HepG2 (cell line): ENCODE data around the gene RNF148. TPM values are rescaled to one million over a fixed set of nuclear protein-coding genes. Genes with fewer than 3 reads are reported as not detected.

Experiments
- ATAC-seq: fragments of 200-7000 bp; cut with Tn5 transposase; 3 replicates; pipeline ENCODE4 v1.9.1; 2020; ENCODE audit warnings: mild to moderate bottlenecking, moderate library complexity
- BruUV-seq: library from RNA; stranded (reverse); fragments of 400-500 nt; replicated peaks from 2 replicates; lab custom pipeline; 2021; lab: Mats Ljungman, UMichigan
- CTCF ChIA-PET: fragments of 300-600 bp; formaldehyde crosslinking; extraction: SDS; loops from one replicate; lab custom pipeline; 2021; ENCODE audit warnings: low total read pairs, inconsistent platforms, low intra/inter-chr PET ratio; lab: Yijun Ruan, JAX
- POLR2A ChIA-PET: fragments of 350-600 bp; sonication (Branson Sonifier 250); formaldehyde crosslinking; loops from one replicate; lab custom pipeline; 2020; ENCODE audit warnings: antibody characterized with exemption, inconsistent platforms; lab: Yijun Ruan, JAX
- DNase-seq: peaks from one replicate; pipeline ENCODE4 v3.0.0-alpha.2; 2015; ENCODE audit warnings: low spot score
- FAIRE-seq: peaks from 3 replicates; lab custom pipeline; 2011; peaks lifted over from hg19 to GRCh38; lab: Jason Lieb, UNC
- H2AFZ ChIP-seq: one replicate; pipeline ENCODE4 v1.6.1; 2011; ENCODE audit warnings: low read length, inconsistent platforms
- H3K27ac ChIP-seq: fragments of 300-600 bp; 3 replicates; pipeline ENCODE4 v1.8.0; 2011; ENCODE audit warnings: mixed run types, mild to moderate bottlenecking, mixed read lengths, low read length, inconsistent platforms; ENCODE audit not compliant: insufficient read depth; ENCODE audit errors: extremely low read length
- H3K27me3 ChIP-seq, 2 experiments: fragments of 200-600 bp in 1 of 2; 2 replicates in 1 of 2; 3 replicates in 1 of 2; pipeline versions ENCODE4 v1.6.0 to v1.8.0; 2011; ENCODE audit warnings: low read length in 2 of 2, mild to moderate bottlenecking in 2 of 2, moderate library complexity in 2 of 2, inconsistent platforms in 1 of 2; ENCODE audit not compliant: insufficient read depth in 2 of 2, control insufficient read depth in 1 of 2
- H3K36me3 ChIP-seq, 2 experiments: fragments of 200-600 bp in 1 of 2; replicated peaks in 1 of 2; 2 replicates in 1 of 2; 3 replicates in 1 of 2; pipeline versions ENCODE4 v1.5.1 to v1.8.0; 2011; ENCODE audit warnings: low read length in 2 of 2, inconsistent platforms in 1 of 2; ENCODE audit not compliant: insufficient read depth in 2 of 2, control insufficient read depth in 1 of 2
- H3K4me1 ChIP-seq: 2 replicates; pipeline ENCODE4 v1.5.1; 2012; ENCODE audit warnings: low read length, inconsistent platforms; ENCODE audit not compliant: insufficient read depth
- H3K4me2 ChIP-seq: 2 replicates; pipeline ENCODE4 v1.6.0; 2011; ENCODE audit warnings: low read depth, low read length, inconsistent platforms
- H3K4me3 ChIP-seq, 3 experiments: fragments of 200-600 bp in 1 of 3; sonication (generic), shearing (Covaris generic) in 1 of 3; replicated peaks in 1 of 3; 2 replicates each; pipeline ENCODE4 v1.5.1; 2011 to 2016; ENCODE audit warnings: low read length in 3 of 3, inconsistent platforms in 2 of 3, low read depth in 2 of 3, mild to moderate bottlenecking in 2 of 3, control low read depth in 1 of 3, mixed read lengths in 1 of 3; ENCODE audit not compliant: insufficient read depth in 1 of 3
- H3K79me2 ChIP-seq: one replicate; pipeline ENCODE4 v1.6.1; 2011; ENCODE audit warnings: low read length, inconsistent platforms; ENCODE audit not compliant: insufficient read depth
- H3K9ac ChIP-seq: 2 replicates; pipeline ENCODE4 v1.6.0; 2011; ENCODE audit warnings: mild to moderate bottlenecking, low read depth, low read length, inconsistent platforms; ENCODE audit not compliant: insufficient read depth
- H3K9me3 ChIP-seq: 2 replicates; pipeline ENCODE4 v1.5.1; 2012; ENCODE audit warnings: mild to moderate bottlenecking, low read length
- H4K20me1 ChIP-seq: 2 replicates; pipeline ENCODE4 v1.6.0; 2011; ENCODE audit warnings: inconsistent platforms, mild to moderate bottlenecking, low read length, moderate library complexity; ENCODE audit not compliant: insufficient read depth
- AGO2 ChIP-seq: fragments of 200-400 bp; formaldehyde crosslinking; optimal IDR thresholded peaks from 2 replicates; pipeline ENCODE3; 2017; ENCODE audit warnings: mild to moderate bottlenecking, low read depth, low read length, moderate library complexity
- ARID2 ChIP-seq: sonication (generic); formaldehyde crosslinking; IDR thresholded peaks from 2 replicates; pipeline ENCODE4 v1.8.1; 2022; ENCODE audit warnings: mild to moderate bottlenecking, missing genetic modification reagents, borderline replicate concordance
- CBX5 ChIP-seq: sonication (generic); formaldehyde crosslinking; IDR thresholded peaks from 2 replicates; pipeline ENCODE4 v1.4.0; 2020; ENCODE audit warnings: missing genetic modification reagents, borderline replicate concordance
- GLI4 ChIP-seq: sonication (generic); formaldehyde crosslinking; IDR thresholded peaks from 2 replicates; pipeline ENCODE4 v1.5.1; 2020; ENCODE audit warnings: missing genetic modification reagents, mild to moderate bottlenecking, moderate library complexity, borderline replicate concordance
- HOXA5 ChIP-seq: sonication (generic); formaldehyde crosslinking; IDR thresholded peaks from 2 replicates; pipeline ENCODE4 v1.4.0; 2020; ENCODE audit warnings: missing genetic modification reagents
- MTF1 ChIP-seq: sonication (generic); formaldehyde crosslinking; IDR thresholded peaks from 2 replicates; pipeline ENCODE4 v1.5.0; 2020; ENCODE audit warnings: missing genetic modification reagents
- MTF2 ChIP-seq: sonication (generic); formaldehyde crosslinking; IDR thresholded peaks from 2 replicates; pipeline ENCODE4 v1.5.0; 2020; ENCODE audit warnings: missing genetic modification reagents, borderline replicate concordance
- SAFB2 ChIP-seq: sonication (generic); formaldehyde crosslinking; IDR thresholded peaks from 2 replicates; pipeline ENCODE4 v1.5.1; 2020; ENCODE audit warnings: missing genetic modification reagents, low read depth, mild to moderate bottlenecking, borderline replicate concordance
- SIN3A ChIP-seq: IDR thresholded peaks from 2 replicates; pipeline ENCODE4 v1.6.1; 2011; ENCODE audit warnings: low read depth, mild to moderate bottlenecking, control low read depth, low read length, borderline replicate concordance
- TARDBP ChIP-seq: sonication (generic); formaldehyde crosslinking; IDR thresholded peaks from 2 replicates; pipeline ENCODE4 v1.8.0; 2022; ENCODE audit warnings: mild to moderate bottlenecking, missing genetic modification reagents
- ZNF230 ChIP-seq: sonication (generic); formaldehyde crosslinking; IDR thresholded peaks from 2 replicates; pipeline ENCODE4 v1.4.0; 2020; ENCODE audit warnings: mild to moderate bottlenecking, missing genetic modification reagents
- ZNF431 ChIP-seq: sonication (generic); formaldehyde crosslinking; IDR thresholded peaks from 2 replicates; pipeline ENCODE4 v1.9.0; 2022; ENCODE audit warnings: missing genetic modification reagents, low read depth, mild to moderate bottlenecking, borderline replicate concordance
- ZSCAN22 ChIP-seq: sonication (generic); formaldehyde crosslinking; IDR thresholded peaks from 2 replicates; pipeline ENCODE4 v1.4.0; 2020; ENCODE audit warnings: mild to moderate bottlenecking, missing genetic modification reagents
- WGBS: methylation state at CpG from one replicate; pipeline ENCODE4 v1.1.6; 2017; ENCODE audit warnings: low lambda C conversion rate; 5-methylcytosine and 5-hydroxymethylcytosine counted together
- in situ Hi-C: cut with HindIII; loops from 2 replicates; pipeline ENCODE4 v1.10.0; 2017; ENCODE audit warnings: low pct_unique_long_range_greater_than_20kb; ENCODE audit not compliant: extremely low pct_ligation_motif_present
- intact Hi-C: fragments of 100-400 bp; cut with micrococcal nuclease; formaldehyde crosslinking; loops from one replicate; pipeline ENCODE4 v1.10.0; 2022; ENCODE audit not compliant: unreplicated experiment
- polyA plus RNA-seq, 8 experiments: library from polyadenylated mRNA; depleted of rRNA in 3 of 8; stranded (reverse) in 7 of 8; unstranded in 1 of 8; fragments of >200 nt; fragmentation: Illumina TruSeq in 4 of 8; extraction: Trizol in 4 of 8; gene quantifications; 2 replicates each; pipeline versions ENCODE4 v1.2.1 to v1.2.3, GENCODE V29; 2011 to 2016; ENCODE audit warnings: low read depth in 4 of 8, missing spikeins in 1 of 8, mixed read lengths in 1 of 8; ENCODE audit not compliant: insufficient read depth in 1 of 8
- total RNA-seq, 5 experiments: library from RNA; depleted of rRNA; stranded (reverse); fragments of >200 nt; fragmentation: Illumina TruSeq; extraction: Trizol; gene quantifications; 2 replicates each; pipeline ENCODE4 v1.2.3, GENCODE V29; 2016; ENCODE audit warnings: low read depth in 1 of 5
- TF ChIP-seq, protein P1 (sequence below): sonication (generic); formaldehyde crosslinking; IDR thresholded peaks from 2 replicates; pipeline ENCODE4 v1.9.0; 2021; ENCODE audit warnings: missing genetic modification reagents, mild to moderate bottlenecking, borderline replicate concordance
- TF ChIP-seq, protein P2 (sequence below): conservative IDR thresholded peaks from 2 replicates; pipeline ENCODE4 v1.6.1; 2018; ENCODE audit warnings: missing genetic modification reagents

Gene RNF148
- total and polyA plus RNA-seq, 2 of the 13 experiments (the other 11 are each of a cell fraction or from before 2014, with no cell fraction given): 0.16 to 1.6 TPM

DNA sequence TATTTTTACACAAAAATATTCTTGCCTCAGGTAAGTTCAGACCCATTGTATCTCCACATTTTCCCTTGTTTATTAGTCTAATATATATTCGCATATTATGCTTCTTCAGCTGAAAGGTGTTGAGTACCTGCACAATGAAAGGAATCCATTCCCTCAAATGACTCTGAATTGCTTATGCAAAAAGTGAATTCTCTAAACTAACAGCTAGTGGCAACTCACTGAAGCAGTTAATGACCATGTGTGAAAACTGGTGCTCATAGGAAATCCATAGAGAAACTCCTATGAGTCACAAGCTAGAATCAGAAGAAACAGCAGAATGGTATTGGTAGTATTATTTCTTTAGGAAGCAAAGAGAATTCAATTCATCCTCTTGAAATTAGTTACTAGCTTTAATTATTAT, 33.5 kb upstream of the RNF148 start:
- Histone ChIP-seq H3K9ac (no peak overlapping the region), H2AFZ (no peak overlapping the region), H3K36me3 (no peaks in the 10 kb centered on the region), H3K4me3 (no peak overlapping the region), H3K4me2 (no peak overlapping the region), H4K20me1 (no peaks in the 10 kb centered on the region), H3K27ac (no peak overlapping the region), H3K27me3 (no peaks in the 10 kb centered on the region), H3K9me3 (no peaks in the 10 kb centered on the region), H3K79me2 (no peaks in the 10 kb centered on the region), H3K4me1 (no peaks in the 10 kb centered on the region)
- whole genome bisulfite sequencing: 100% methylated on average over 1 of the region's 1 CpG
- TF ChIP-seq ZSCAN22 (CRISPR knock-in tag) (no peak), TARDBP (no peak), SIN3A (no peak), SAFB2 (CRISPR knock-in tag) (no peak), ARID2 (CRISPR knock-in tag) (no peak), AGO2 (no peak), ZNF431 (CRISPR knock-in tag) (no peak), HOXA5 (CRISPR knock-in tag) (no peak), MTF2 (CRISPR knock-in tag) (no peak), MTF1 (CRISPR knock-in tag) (no peak), ZNF230 (CRISPR knock-in tag) (no peak), GLI4 (CRISPR knock-in tag) (no peak), CBX5 (no peak)
- TF ChIP-seq, protein P1, sequence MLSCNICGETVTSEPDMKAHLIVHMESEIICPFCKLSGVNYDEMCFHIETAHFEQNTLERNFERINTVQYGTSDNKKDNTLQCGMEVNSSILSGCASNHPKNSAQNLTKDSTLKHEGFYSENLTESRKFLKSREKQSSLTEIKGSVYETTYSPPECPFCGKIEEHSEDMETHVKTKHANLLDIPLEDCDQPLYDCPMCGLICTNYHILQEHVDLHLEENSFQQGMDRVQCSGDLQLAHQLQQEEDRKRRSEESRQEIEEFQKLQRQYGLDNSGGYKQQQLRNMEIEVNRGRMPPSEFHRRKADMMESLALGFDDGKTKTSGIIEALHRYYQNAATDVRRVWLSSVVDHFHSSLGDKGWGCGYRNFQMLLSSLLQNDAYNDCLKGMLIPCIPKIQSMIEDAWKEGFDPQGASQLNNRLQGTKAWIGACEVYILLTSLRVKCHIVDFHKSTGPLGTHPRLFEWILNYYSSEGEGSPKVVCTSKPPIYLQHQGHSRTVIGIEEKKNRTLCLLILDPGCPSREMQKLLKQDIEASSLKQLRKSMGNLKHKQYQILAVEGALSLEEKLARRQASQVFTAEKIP: no peak
- TF ChIP-seq, protein P2, sequence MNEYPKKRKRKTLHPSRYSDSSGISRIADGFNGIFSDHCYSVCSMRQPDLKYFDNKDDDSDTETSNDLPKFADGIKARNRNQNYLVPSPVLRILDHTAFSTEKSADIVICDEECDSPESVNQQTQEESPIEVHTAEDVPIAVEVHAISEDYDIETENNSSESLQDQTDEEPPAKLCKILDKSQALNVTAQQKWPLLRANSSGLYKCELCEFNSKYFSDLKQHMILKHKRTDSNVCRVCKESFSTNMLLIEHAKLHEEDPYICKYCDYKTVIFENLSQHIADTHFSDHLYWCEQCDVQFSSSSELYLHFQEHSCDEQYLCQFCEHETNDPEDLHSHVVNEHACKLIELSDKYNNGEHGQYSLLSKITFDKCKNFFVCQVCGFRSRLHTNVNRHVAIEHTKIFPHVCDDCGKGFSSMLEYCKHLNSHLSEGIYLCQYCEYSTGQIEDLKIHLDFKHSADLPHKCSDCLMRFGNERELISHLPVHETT (CRISPR knock-in tag): no peak
- ATAC-seq: no peak
- in situ Hi-C loops: no loop called here
- FAIRE-seq: no peak
- ChIA-PET CTCF (no interaction called here), POLR2A (no interaction called here)
- DNase-seq: no peak
- intact Hi-C loops: no loop called here
- BruUV-seq: no TSS peak
